Neural crest cell (in vitro differentiated cells): Measurements from ENCODE around the gene KDM6A. TPM values are rescaled to one million over a fixed set of nuclear protein-coding genes. Genes with fewer than 3 reads are reported as not detected.
"Not testable (repeated sequence)": the region's sequence is repeated elsewhere in the genome, so short reads cannot be mapped to it uniquely, and the experiment has no call there.

Source experiments
- DNase-seq: peaks from one replicate; pipeline ENCODE4 v3.0.0; 2021; ENCODE audit warnings: low read depth, mixed read lengths, low spot score
- H3K27ac Mint-ChIP-seq: one replicate; pipeline ENCODE4 v1.8.0; 2021; ENCODE audit warnings: mild to moderate bottlenecking, mixed read lengths; ENCODE audit not compliant: unreplicated experiment
- H3K27me3 Mint-ChIP-seq: 2 replicates; pipeline ENCODE4 v1.8.0; 2021; ENCODE audit warnings: low read depth, mild to moderate bottlenecking, mixed read lengths
- H3K36me3 Mint-ChIP-seq: 2 replicates; pipeline ENCODE4 v1.8.0; 2021; ENCODE audit warnings: low read depth, mild to moderate bottlenecking, mixed read lengths
- H3K4me1 Mint-ChIP-seq: 2 replicates; pipeline ENCODE4 v1.8.0; 2021; ENCODE audit warnings: mixed read lengths
- H3K4me3 Mint-ChIP-seq: one replicate; pipeline ENCODE4 v1.8.0; 2021; ENCODE audit warnings: mild to moderate bottlenecking, mixed read lengths
- H3K9me3 Mint-ChIP-seq: 2 replicates; pipeline ENCODE4 v1.8.0; 2021; ENCODE audit warnings: mixed read lengths
- long read RNA-seq: library from polyadenylated mRNA; unstranded; transcript quantifications from one replicate; pipeline ENCODE4 v2.0.0, GENCODE V29; 2020
- total RNA-seq: library from RNA; stranded (reverse); gene quantifications from 2 replicates; pipeline ENCODE4 v1.2.1, GENCODE V29; 2021
- TF ChIP-seq, protein P1 (sequence below): fragments of 200-600 bp; sonication (generic); conservative IDR thresholded peaks from 2 replicates; pipeline ENCODE4 v1.5.0; 2021; ENCODE audit warnings: antibody characterized with exemption, mild to moderate bottlenecking

Gene KDM6A
- 20.2 and 21.4 TPM in 2 replicates for total RNA-seq
- long read RNA-seq, partial matches to known transcripts: 6 of 11 reads
- long read RNA-seq, other reads (novel, unspliced or antisense): 5 of 11 reads

- H3K27ac Mint-ChIP-seq: peak within 1 kb of the TSS; percentile 96
- no peaks in the 10 kb centered on the region for H3K27me3 Mint-ChIP-seq
- H3K4me3 Mint-ChIP-seq: peak within 1 kb of the TSS; percentile 98
- H3K9me3 Mint-ChIP-seq: no peaks in the 10 kb centered on the region
- peaks cover 9% of the 10 kb centered on the region for H3K4me1 Mint-ChIP-seq
- TF ChIP-seq, protein P1, sequence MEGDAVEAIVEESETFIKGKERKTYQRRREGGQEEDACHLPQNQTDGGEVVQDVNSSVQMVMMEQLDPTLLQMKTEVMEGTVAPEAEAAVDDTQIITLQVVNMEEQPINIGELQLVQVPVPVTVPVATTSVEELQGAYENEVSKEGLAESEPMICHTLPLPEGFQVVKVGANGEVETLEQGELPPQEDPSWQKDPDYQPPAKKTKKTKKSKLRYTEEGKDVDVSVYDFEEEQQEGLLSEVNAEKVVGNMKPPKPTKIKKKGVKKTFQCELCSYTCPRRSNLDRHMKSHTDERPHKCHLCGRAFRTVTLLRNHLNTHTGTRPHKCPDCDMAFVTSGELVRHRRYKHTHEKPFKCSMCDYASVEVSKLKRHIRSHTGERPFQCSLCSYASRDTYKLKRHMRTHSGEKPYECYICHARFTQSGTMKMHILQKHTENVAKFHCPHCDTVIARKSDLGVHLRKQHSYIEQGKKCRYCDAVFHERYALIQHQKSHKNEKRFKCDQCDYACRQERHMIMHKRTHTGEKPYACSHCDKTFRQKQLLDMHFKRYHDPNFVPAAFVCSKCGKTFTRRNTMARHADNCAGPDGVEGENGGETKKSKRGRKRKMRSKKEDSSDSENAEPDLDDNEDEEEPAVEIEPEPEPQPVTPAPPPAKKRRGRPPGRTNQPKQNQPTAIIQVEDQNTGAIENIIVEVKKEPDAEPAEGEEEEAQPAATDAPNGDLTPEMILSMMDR: no peak
- H3K36me3 Mint-ChIP-seq: no peaks in the 10 kb centered on the region
- peak; percentile 83 for DNase-seq
These were observed at the start of gene KDM6A for GRCh38 chrX:44872821-44873414. KDM6A (plus strand) TSS chrX:44873188; CDS start chrX:44873552, 364 bp downstream.

DNA sequence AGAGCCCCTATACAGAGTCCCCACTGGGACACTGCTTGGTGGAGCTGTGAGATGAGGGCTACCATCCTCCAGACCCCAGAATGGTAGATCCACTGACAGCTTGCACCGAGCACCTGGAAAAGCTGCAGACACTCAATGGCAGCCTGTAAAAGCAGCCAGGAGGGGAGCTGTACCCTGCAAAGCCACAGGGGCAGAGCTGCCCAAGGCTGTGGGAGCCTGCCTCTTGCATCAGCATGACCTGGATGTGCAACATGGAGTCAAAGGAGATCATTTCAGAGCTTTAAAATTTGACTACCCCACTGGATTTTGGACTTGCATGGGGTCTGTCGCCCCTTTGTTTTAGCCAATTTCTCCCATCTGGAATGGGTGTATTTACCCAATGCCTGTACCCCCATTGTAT, 49.8 kb upstream of the KDM6A start:
- H3K4me1 Mint-ChIP-seq, H3K36me3 Mint-ChIP-seq, H3K9me3 Mint-ChIP-seq, DNase-seq, H3K27ac Mint-ChIP-seq, H3K4me3 Mint-ChIP-seq, H3K27me3 Mint-ChIP-seq: not testable (repeated sequence)

DNA sequence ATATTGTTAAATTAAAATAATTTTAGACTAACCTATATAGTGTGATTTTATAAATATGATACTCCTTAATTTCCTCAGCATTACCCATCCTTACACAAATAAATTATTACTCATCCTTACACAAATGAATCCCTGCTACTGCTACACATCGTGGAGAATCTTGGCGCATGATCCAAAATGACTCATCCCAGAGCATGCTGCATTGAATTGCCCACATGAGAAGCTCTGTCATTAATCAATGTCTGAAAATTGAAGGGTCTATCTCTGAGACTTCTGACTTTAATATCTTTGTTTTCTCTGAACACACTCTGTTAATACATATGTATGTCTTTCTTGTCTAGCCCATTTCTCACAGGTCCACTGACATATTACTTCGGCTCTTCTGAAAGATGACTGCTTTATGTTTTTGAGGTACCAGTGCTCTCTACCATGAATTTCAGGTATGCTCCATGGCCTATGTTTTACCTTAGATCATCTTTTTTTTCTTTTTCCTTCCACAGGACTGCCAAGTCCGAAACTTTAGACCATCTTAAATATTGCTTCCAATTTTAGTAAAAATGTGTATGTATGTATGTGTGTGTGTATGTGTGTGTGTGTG, 44.9 kb upstream of the KDM6A start:
- no peaks in the 10 kb centered on the region for H3K4me1 Mint-ChIP-seq
- no peaks in the 10 kb centered on the region for H3K9me3 Mint-ChIP-seq
- DNase-seq: no peak
- TF ChIP-seq, protein P1: no peak
- no peak overlapping the region for H3K27ac Mint-ChIP-seq
- H3K4me3 Mint-ChIP-seq: no peak overlapping the region
- no peaks in the 10 kb centered on the region for H3K36me3 Mint-ChIP-seq
- no peaks in the 10 kb centered on the region for H3K27me3 Mint-ChIP-seq

DNA sequence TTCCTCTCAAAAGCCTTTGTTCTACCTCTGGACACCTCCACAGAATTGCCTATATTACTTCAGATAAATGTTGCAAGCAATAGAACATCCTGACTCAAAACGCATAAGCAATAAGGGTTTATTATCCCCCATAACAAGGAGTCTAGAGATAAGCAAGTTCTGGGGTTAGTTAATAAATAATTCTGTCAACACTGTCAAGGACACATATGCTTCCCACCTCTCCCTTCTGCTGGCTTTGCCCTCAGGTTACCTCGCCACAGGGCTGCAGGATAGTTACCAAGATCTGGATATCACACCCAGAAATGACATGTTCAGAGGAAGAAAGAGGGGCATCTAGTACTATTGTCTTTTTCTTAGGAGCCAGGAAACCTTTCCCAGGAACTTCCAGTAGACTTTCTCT, 43.2 kb upstream of the KDM6A start:
- TF ChIP-seq, protein P1: no peak
- Mint-ChIP-seq H3K4me3 (no peak overlapping the region), H3K9me3 (peaks cover 3% of the 10 kb centered on the region), H3K27me3 (no peaks in the 10 kb centered on the region), H3K4me1 (no peaks in the 10 kb centered on the region), H3K27ac (no peak overlapping the region), H3K36me3 (no peaks in the 10 kb centered on the region)
- DNase-seq: no peak

DNA sequence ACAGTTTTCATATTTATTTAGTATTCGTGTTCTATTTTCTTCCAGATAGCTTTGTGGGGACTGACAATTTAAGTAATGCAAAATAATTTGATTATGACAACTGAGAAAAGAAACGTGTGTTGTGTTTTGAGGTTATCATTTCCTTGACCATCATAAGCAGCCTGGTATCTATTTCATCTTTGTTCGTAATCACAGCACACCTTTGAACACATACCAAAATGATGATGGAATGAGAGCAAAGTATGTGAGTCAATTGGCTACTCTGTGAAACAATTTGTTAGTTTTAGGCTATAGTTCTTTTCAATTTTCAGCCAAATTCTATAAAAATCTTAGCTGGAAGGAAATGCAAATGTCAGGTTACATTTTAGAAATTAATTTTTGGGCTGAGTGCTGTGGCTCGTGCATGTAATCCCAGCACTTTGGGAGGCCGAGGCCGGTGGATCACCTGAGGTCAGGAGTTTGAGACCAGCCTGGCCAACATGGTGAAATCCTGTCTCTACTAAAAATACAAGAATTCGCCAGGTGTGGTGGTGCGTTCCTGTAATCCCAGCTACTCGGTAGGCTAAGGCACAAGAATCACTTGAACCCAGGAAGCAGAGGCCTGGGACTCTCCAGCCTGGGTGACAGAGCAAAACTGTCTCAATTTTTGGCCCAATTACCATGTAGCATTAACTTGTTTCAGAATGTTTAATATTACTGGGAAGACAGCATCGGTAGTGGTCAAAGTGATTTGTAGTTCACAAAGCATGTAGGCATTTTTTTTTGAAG, 30.3 kb upstream of the KDM6A start:
- no peak for DNase-seq
- Mint-ChIP-seq H3K4me3 (no peak overlapping the region), H3K27ac (no peak overlapping the region), H3K27me3 (no peaks in the 10 kb centered on the region), H3K9me3 (peaks cover 5% of the 10 kb centered on the region), H3K36me3 (no peaks in the 10 kb centered on the region), H3K4me1 (no peaks in the 10 kb centered on the region)
- TF ChIP-seq, protein P1: no peak

- no peaks in the 10 kb centered on the region for H3K4me1 Mint-ChIP-seq
- DNase-seq: no peak
- no peak overlapping the region for H3K4me3 Mint-ChIP-seq
- peaks cover 5% of the 10 kb centered on the region for H3K9me3 Mint-ChIP-seq
- no peaks in the 10 kb centered on the region for H3K27me3 Mint-ChIP-seq
- TF ChIP-seq, protein P1: no peak
- H3K36me3 Mint-ChIP-seq: no peaks in the 10 kb centered on the region
- no peak overlapping the region for H3K27ac Mint-ChIP-seq
These were observed 29.7 kb upstream of the KDM6A start for GRCh38 chrX:44843318-44843702.
